HG03064 (cell line): ENCODE measurements around the gene BLTP3B.
A peak's percentile ranks its signal among the peaks of the same experiment; 100 is the strongest.

Experiments used
- ATAC-seq: cut with Tn5 transposase; IDR thresholded peaks from one replicate; pipeline ENCODE4 v1.9.1; 2021; ENCODE audit warnings: low read depth; ENCODE audit not compliant: unreplicated experiment

BLTP3B gene

GRCh38 chr12:100165356-100165755 lies 22.7 kb upstream of the BLTP3B start:
- ATAC-seq, result no peak

- ATAC-seq, result no peak
Observed at GRCh38 chr12:100164153-100164704, 21.6 kb upstream of the BLTP3B start.

- ATAC-seq, result peak; percentile 95
Observed at GRCh38 chr12:100163416-100164152, 20.9 kb upstream of the BLTP3B start.

GRCh38 chr12:100159391-100160104 lies 16.9 kb upstream of the BLTP3B start:
- no peak for ATAC-seq

- ATAC-seq, result no peak
Observed at GRCh38 chr12:100158535-100158934, 15.9 kb upstream of the BLTP3B start.

GRCh38 chr12:100157427-100157821 lies 14.8 kb upstream of the BLTP3B start:
- ATAC-seq, result no peak

GRCh38 chr12:100156731-100157426 lies 14.2 kb upstream of the BLTP3B start:
- no peak for ATAC-seq

GRCh38 chr12:100154474-100155247 lies 12.0 kb upstream of the BLTP3B start:
- ATAC-seq, result no peak

- ATAC-seq, result no peak
Observed at GRCh38 chr12:100153131-100153530, 10.5 kb upstream of the BLTP3B start.

GRCh38 chr12:100151769-100152168 lies 9.1 kb upstream of the BLTP3B start:
- no peak for ATAC-seq

GRCh38 chr12:100146252-100146651 lies 3.6 kb upstream of the BLTP3B start:
- no peak for ATAC-seq

GRCh38 chr12:100145643-100146042 lies 3.0 kb upstream of the BLTP3B start:
- ATAC-seq, result no peak

- ATAC-seq, result peak; percentile 51
Observed at GRCh38 chr12:100141998-100142850, 450 bp downstream of the BLTP3B start.

- peak; percentile 19 for ATAC-seq
Observed at GRCh38 chr12:100141666-100141997, 1.0 kb downstream of the BLTP3B start.

GRCh38 chr12:100138803-100139098 lies 3.9 kb downstream of the BLTP3B start:
- no peak for ATAC-seq

GRCh38 chr12:100138048-100138802 lies 4.4 kb downstream of the BLTP3B start:
- no peak for ATAC-seq

GRCh38 chr12:100133200-100133599 lies 9.5 kb downstream of the BLTP3B start:
- no peak for ATAC-seq

- no peak for ATAC-seq
Observed at GRCh38 chr12:100128512-100128908, 14.2 kb downstream of the BLTP3B start.
